SJCRH30 (cell line): ENCODE results near the gene GRIK2. TPM values are rescaled to one million over a fixed set of nuclear protein-coding genes. Genes with fewer than 3 reads are reported as not detected.

Source experiments
- DNase-seq, 2 experiments: peaks; one replicate each; pipeline ENCODE4 v3.0.0-alpha.2; 2015 to 2020
- H3K27ac ChIP-seq: fragments of 250-450 bp; sonication (Bioruptor Pico); 2 replicates; pipeline ENCODE4 v1.5.1; 2020; ENCODE audit warnings: mild to moderate bottlenecking, moderate library complexity
- H3K27me3 ChIP-seq: fragments of 250-450 bp; sonication (Bioruptor Pico); 2 replicates; pipeline ENCODE4 v1.5.1; 2020; ENCODE audit warnings: mild to moderate bottlenecking, moderate library complexity
- H3K36me3 ChIP-seq: fragments of 250-450 bp; sonication (Bioruptor Pico); 2 replicates; pipeline ENCODE4 v1.5.1; 2020; ENCODE audit warnings: mild to moderate bottlenecking, moderate library complexity
- H3K4me1 ChIP-seq: fragments of 250-450 bp; sonication (Bioruptor Pico); 2 replicates; pipeline ENCODE4 v1.5.1; 2020; ENCODE audit warnings: mild to moderate bottlenecking, moderate library complexity
- H3K4me3 ChIP-seq: fragments of 250-450 bp; sonication (Bioruptor Pico); 2 replicates; pipeline ENCODE4 v1.5.1; 2020; ENCODE audit warnings: mild to moderate bottlenecking, moderate library complexity
- H3K9me3 ChIP-seq: fragments of 250-450 bp; sonication (Bioruptor Pico); replicated peaks from 2 replicates; pipeline ENCODE4 v1.5.1; 2020; ENCODE audit warnings: mild to moderate bottlenecking, moderate library complexity
- total RNA-seq: library from RNA; depleted of rRNA; stranded (reverse); fragments of >200 nt; shearing (Covaris generic); gene quantifications from 2 replicates; pipeline ENCODE4 v1.2.3, GENCODE V29; 2014

The GRIK2 gene
- total RNA-seq, 1 experiment from 2014 or later: 0.22 TPM

DNA sequence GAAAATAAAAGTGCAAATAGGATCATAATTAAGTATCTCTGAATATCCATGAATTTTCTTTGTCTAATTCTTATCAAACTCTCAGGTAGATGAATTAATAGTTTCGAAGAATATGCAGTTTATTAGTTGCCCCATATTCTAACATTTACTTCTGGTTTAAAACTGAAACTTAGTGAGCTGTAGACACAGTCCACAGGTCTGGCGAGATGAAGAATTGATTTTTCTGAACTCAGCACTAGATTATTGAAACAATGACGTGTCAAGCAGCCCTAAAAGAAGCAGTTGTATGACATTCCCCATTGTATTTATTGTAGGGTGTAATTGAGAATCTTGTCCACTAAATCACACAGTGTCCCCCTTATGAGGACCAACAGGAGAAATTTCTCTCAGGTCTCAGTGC lies 407.1 kb downstream of the GRIK2 start:
- DNase-seq: no peak
- H3K27me3 ChIP-seq: no peaks in the 10 kb centered on the region
- H3K4me1 ChIP-seq: peaks cover 2% of the 10 kb centered on the region; the same call in 1 of the 2 replicates

DNA sequence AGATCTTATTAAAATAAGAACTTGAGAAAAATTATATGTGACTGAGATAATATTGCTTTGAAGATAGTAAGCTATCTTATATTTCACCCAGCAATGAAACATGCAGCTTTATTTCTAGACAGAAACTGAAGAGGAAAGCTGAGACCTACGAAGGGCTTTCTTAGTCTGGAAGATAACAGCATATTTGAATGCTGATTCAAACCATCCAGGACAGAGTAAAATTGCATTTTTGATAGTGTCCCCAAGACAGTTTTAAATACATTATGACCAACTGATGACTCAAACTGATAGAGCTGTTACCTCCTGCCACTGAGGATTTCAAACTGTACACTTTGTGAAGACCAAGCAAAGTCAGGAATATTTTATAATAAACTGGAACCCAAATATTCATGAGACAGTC lies 409.6 kb downstream of the GRIK2 start:
- H3K9me3 ChIP-seq: no peaks in the 10 kb centered on the region
- DNase-seq: no peak
- peaks cover 8% of the 10 kb centered on the region for H3K4me1 ChIP-seq
- no peak overlapping the region for H3K4me3 ChIP-seq
- no peaks in the 10 kb centered on the region for H3K36me3 ChIP-seq
- H3K27ac ChIP-seq: no peak overlapping the region
- no peaks in the 10 kb centered on the region for H3K27me3 ChIP-seq

More for the DNA sequence above, 407.1 kb downstream of the GRIK2 start:
- Histone ChIP-seq H3K36me3 (no peaks in the 10 kb centered on the region), H3K9me3 (no peaks in the 10 kb centered on the region; the same call in 1 of the 2 replicates), H3K4me3 (no peak overlapping the region), H3K27ac (no peak overlapping the region)

DNA sequence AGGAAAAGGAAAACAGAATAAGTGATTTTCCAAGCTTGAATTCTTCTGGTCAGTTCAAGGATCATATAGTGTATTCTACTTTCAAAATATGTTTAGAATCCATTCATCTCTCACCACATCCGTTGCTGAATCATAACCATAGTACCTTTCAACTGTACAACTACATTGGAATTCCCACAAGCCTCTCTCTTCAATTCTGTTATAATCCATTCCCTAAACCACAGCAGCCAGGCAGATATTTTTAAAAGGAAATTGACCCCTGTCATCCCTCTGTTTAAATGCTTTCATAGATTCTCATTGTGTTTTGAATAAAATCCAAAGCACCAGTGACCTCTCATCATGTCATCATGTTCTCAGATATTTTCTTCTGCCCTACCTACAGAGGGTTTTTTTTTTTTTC lies 412.7 kb downstream of the GRIK2 start:
- peak in 1 of 2 experiments; percentile 44 for DNase-seq

DNA sequence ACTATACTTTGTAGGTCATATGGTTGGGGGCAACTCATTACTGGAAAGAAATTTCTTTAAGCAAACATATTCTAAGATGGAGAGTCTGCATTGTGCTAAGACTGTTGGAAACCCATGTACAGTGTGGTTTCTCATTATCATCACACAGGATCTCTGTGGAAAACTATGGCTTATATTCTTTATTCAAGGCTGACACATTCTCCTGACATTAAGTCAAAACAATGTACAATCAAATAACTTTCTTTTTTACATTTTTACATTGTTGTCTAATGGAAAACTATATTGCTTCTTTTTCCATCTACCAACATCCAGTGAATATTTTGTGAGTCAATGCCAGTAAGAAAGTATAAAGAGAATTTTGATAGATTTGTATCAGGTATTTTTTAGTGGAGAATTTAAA lies 417.6 kb downstream of the GRIK2 start:
- Histone ChIP-seq H3K4me3 (no peak overlapping the region), H3K27me3 (no peaks in the 10 kb centered on the region), H3K27ac (no peak overlapping the region), H3K4me1 (peaks cover under 1% of the 10 kb centered on the region), H3K36me3 (no peaks in the 10 kb centered on the region), H3K9me3 (no peaks in the 10 kb centered on the region)
- no peak for DNase-seq

More for the DNA sequence above, 412.7 kb downstream of the GRIK2 start:
- Histone ChIP-seq H3K27me3 (no peaks in the 10 kb centered on the region), H3K4me1 (peaks cover 8% of the 10 kb centered on the region), H3K4me3 (no peak overlapping the region), H3K9me3 (no peaks in the 10 kb centered on the region), H3K27ac (peak overlapping the region; percentile 30), H3K36me3 (no peaks in the 10 kb centered on the region)

DNA sequence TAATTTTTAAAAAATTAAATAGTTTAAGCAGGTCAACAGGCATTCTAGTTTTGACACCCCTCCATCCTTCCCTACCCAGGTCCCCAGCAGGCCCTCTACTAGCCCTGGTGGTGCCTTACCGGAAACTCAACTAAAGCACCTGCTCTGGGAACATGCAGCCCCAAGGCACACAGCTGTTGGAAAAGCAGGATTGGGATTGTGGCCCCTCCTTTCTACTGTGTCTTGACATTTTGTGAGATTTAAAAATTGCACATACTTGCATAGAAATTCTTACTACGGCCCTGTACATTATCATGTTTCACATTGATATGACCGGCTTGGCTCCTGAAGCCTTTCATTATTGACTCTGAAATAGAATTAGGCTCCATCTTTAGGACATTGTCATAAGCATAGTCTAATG lies 423.2 kb downstream of the GRIK2 start:
- H3K27me3 ChIP-seq: no peaks in the 10 kb centered on the region
- H3K4me1 ChIP-seq: no peaks in the 10 kb centered on the region
- no peak overlapping the region for H3K27ac ChIP-seq
- no peak overlapping the region for H3K4me3 ChIP-seq
- H3K36me3 ChIP-seq: no peaks in the 10 kb centered on the region
- no peaks in the 10 kb centered on the region for H3K9me3 ChIP-seq
- DNase-seq: peak in 1 of 2 experiments; percentile 13

DNA sequence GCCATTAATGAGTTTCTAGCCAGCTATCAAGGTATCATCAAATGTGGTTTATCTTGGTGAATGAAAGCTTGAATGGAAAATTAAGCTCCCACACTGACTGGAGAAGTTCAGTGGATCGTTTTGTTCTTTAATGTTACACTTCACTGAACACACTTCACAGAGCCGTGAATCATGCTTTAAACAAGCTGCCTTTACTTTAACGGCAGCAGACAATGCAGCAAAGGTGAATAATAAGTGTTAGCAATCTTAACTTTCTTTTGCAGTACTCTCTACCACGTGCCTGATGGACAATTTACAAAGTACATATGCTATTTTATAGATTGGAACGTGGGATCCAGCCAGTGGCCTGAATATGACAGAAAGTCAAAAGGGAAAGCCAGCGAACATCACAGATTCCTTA lies 424.5 kb downstream of the GRIK2 start:
- no peaks in the 10 kb centered on the region for H3K9me3 ChIP-seq
- H3K27ac ChIP-seq: no peak overlapping the region
- no peaks in the 10 kb centered on the region for H3K27me3 ChIP-seq
- H3K36me3 ChIP-seq: no peaks in the 10 kb centered on the region
- DNase-seq: no peak
- no peaks in the 10 kb centered on the region for H3K4me1 ChIP-seq
- no peak overlapping the region for H3K4me3 ChIP-seq

DNA sequence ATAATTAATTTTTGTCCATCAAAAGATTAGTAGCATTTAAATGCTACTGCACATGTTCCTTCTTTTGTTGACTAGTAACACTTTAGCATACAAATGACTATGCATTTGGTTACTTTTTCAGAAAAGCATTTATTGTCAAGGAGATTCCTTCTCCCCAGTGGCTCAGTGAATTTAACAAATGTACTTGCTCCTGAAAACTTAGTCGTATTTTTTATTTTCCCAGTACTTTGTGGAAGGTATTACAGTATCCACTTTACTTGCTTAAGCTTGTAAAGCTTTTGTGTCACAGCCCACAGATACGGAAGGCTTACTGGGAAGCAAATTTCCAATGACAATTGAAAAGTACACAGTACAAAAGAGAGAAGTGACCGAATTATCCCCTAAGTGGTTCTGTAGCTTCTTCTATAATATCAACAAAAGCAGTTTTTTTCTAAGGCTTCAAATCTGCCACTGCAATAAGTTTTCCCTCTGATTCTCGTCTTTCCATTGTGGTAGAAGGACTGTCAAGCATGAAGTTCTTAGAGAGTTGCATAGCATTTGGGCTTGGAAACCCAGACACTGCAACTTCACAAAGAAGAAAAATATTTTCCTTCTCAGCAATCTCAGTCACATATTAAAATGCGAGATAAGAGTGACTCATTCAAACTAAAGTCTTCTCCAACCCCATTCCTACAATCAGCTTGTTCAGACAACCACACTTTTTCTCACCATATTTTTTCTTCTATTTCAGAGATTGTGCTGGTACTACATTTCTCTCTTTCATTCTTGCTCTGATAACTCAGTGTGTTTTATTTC lies 431.2 kb downstream of the GRIK2 start:
- Histone ChIP-seq H3K4me3 (no peak overlapping the region), H3K4me1 (no peaks in the 10 kb centered on the region; the same call in 1 of the 2 replicates), H3K36me3 (no peaks in the 10 kb centered on the region), H3K27ac (no peak overlapping the region), H3K9me3 (no peaks in the 10 kb centered on the region; the same call in 1 of the 2 replicates), H3K27me3 (no peaks in the 10 kb centered on the region)
- no peak for DNase-seq

DNA sequence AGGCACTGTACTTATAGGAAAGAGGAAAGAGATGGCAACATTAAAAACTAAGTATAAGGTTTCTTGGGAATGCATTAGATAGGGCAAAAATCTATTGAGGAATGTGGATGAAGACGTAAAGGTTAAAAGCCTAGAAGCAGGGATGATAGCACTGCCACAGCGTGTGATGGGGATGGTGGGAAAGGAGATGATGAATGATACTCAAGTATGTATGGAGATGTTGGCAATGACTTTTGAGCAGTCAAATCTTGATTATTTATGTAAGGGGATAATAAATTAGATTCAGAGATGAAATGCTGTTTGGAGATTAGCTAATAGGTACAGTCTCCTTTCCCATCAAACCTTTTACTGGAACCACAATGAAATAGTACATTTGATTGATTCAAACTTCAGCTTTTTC lies 432.8 kb downstream of the GRIK2 start:
- no peaks in the 10 kb centered on the region; the same call in 1 of the 2 replicates for H3K9me3 ChIP-seq
- H3K27ac ChIP-seq: no peak overlapping the region
- peaks cover 7% of the 10 kb centered on the region; the same call in 1 of the 2 replicates for H3K4me1 ChIP-seq
- H3K4me3 ChIP-seq: no peak overlapping the region
- H3K27me3 ChIP-seq: no peaks in the 10 kb centered on the region
- DNase-seq: no peak
- no peaks in the 10 kb centered on the region for H3K36me3 ChIP-seq

DNA sequence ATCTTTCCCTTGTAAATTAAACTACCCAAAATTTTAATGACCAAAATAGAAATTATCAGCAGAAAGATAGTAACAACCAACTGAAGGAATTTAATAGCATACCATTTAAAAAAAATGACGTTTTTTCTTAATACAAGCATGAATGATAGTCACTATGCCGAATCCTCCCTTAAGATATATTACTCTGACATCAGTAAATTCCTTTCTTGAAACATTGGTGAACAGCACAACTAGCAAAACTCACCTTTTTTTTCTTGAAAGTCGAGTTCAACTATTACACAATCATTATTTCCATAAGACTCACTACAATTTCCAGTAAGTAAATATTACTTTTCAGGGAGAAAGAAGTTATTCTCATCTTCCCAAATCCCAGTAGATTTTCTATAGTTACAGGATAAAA lies 433.2 kb downstream of the GRIK2 start:
- Histone ChIP-seq H3K9me3 (no peaks in the 10 kb centered on the region; the same call in 1 of the 2 replicates), H3K4me1 (peaks cover 10% of the 10 kb centered on the region; the same call in 1 of the 2 replicates), H3K27me3 (no peaks in the 10 kb centered on the region), H3K27ac (no peak overlapping the region), H3K36me3 (no peaks in the 10 kb centered on the region), H3K4me3 (no peak overlapping the region)
- DNase-seq: no peak

DNA sequence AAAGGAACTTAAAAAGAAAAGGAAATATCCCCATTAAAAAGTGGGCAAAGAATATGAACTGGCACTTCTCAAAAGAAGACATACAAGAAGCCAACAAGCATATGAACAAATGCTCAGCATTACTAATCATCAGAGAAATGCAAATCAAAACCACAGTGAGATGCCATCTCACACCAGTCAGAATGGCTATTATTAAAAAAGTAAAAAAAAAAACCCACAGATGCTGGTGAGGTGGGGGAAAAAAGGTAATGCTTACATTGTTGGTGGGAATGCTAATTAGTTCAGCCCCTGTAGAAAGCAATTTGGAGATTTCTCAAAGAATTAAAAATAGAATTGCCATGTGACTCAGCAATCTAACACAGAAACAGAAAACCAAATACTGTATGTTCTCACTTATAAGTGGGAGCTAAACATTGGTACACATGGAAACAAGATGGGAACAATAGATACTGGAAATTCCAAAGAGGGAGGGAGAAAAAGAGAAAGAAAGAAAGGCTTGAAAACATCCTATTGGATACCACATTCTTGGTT lies 437.1 kb downstream of the GRIK2 start:
- no peaks in the 10 kb centered on the region; the same call in 1 of the 2 replicates for H3K9me3 ChIP-seq
- peaks cover 10% of the 10 kb centered on the region; the same call in 1 of the 2 replicates for H3K4me1 ChIP-seq
- peak in 1 of 2 experiments; percentile 8 for DNase-seq
- H3K27me3 ChIP-seq: no peaks in the 10 kb centered on the region
- no peaks in the 10 kb centered on the region for H3K36me3 ChIP-seq
- peak overlapping the region; percentile 52 for H3K27ac ChIP-seq
- no peak overlapping the region for H3K4me3 ChIP-seq

DNA sequence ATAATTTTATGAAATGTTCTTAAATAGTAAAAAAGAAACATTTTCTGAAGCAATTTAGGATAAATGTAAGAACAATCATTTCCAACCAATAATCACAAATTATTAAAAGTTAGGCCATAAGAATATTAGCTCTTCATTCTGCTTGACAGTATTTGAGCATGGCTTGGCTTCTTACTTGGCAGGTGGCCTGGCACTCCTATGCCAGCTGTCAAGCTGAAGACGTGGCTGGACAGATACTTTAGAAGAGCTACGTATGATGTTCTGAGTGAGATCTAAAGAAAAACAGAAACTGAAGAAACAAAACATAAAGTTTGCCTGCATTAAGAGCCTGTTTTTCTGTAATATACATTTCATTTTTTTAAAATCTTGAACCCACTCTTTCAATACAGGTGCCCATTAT lies 438.9 kb downstream of the GRIK2 start:
- no peaks in the 10 kb centered on the region; the same call in 1 of the 2 replicates for H3K9me3 ChIP-seq
- peak in 1 of 2 experiments; percentile 9 for DNase-seq
- no peaks in the 10 kb centered on the region for H3K36me3 ChIP-seq
- H3K4me1 ChIP-seq: peaks cover 10% of the 10 kb centered on the region; the same call in 1 of the 2 replicates
- H3K27ac ChIP-seq: no peak overlapping the region
- no peaks in the 10 kb centered on the region for H3K27me3 ChIP-seq
- H3K4me3 ChIP-seq: no peak overlapping the region

DNA sequence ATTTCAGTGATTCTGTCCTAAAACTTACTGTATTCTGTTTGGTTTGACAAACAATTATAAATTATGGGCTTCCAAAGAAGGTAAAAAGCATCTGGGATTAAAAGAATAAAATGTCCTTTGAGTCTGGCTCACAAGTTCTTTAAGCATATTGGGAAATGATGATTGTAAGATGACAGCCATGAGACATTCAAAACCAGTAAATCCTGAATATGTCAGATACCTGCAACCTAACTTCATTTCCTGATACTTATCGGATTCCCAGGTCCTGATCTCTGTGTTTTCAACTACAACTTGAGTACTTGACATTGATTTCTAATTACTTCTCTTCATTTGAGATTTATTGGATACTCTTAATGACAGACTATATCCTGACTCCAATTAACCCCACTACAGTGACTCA lies 446.6 kb downstream of the GRIK2 start:
- Histone ChIP-seq H3K4me3 (no peak overlapping the region), H3K27ac (no peak overlapping the region), H3K27me3 (no peaks in the 10 kb centered on the region), H3K9me3 (no peaks in the 10 kb centered on the region), H3K36me3 (no peaks in the 10 kb centered on the region), H3K4me1 (no peaks in the 10 kb centered on the region)
- no peak for DNase-seq

DNA sequence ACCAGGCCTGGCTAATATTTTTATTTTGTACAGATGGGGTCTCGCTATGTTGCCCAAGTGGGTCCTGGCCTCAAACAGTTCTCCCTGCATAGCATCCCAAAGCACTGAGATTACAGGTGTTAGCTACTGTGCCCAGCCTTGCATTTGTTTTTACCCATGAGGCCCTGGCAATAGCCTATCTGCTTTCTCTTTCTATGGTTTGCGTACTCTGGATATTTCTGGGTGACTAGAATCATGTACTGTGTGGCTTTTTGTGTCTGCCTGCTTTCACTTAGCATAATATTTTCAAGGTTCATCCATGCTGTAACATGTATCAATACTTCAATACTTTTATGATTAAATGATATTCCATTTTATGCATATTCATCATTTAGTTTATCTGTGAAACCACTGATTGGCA lies 451.7 kb downstream of the GRIK2 start:
- H3K36me3 ChIP-seq: no peaks in the 10 kb centered on the region
- H3K27ac ChIP-seq: no peak overlapping the region
- H3K9me3 ChIP-seq: no peaks in the 10 kb centered on the region
- H3K27me3 ChIP-seq: no peaks in the 10 kb centered on the region
- no peaks in the 10 kb centered on the region for H3K4me1 ChIP-seq
- DNase-seq: no peak
- no peak overlapping the region for H3K4me3 ChIP-seq

DNA sequence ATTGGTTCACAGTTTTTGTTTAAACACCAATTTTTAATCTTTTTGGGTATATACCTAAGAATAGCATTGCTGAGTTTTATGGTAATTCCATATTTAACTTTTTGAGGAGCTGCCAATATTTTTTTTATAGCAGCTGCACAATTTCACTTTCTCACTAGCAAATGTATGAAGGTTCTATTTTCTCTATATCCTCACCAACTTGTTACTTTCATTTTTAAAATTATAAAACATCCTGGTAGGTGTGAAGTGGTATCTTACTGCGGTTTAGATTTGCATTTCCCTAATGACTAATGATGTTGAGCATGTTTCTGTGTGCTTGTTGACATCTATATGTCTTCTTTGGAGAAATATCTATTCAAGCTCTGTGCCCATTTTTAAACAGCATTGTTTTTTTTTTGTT lies 452.1 kb downstream of the GRIK2 start:
- no peaks in the 10 kb centered on the region for H3K27me3 ChIP-seq

DNA sequence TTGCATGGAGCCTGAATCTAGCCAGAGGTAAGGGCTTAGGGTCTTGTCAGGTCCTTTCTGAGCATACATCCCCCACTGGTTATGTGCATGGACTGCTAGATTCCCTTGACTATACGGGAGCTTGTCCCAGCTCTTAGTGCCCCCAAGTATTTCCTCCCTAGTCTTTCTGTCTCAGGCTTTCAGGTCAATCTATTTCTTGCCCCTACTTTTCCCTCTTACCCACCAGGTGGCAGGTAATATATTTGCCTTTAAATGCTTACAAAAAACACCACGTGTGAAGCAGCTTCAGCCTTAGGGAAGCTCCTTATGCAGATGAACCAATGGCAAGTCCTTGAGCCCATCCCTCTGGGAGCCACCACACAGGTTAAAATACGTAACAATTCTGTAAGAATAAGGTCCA lies 454.2 kb downstream of the GRIK2 start:
- no peaks in the 10 kb centered on the region for H3K36me3 ChIP-seq
- no peak for DNase-seq
- H3K9me3 ChIP-seq: no peaks in the 10 kb centered on the region
- H3K27me3 ChIP-seq: no peaks in the 10 kb centered on the region
- no peaks in the 10 kb centered on the region for H3K4me1 ChIP-seq
- no peak overlapping the region for H3K27ac ChIP-seq
- H3K4me3 ChIP-seq: no peak overlapping the region

More for the DNA sequence above, 452.1 kb downstream of the GRIK2 start:
- Histone ChIP-seq H3K27ac (no peak overlapping the region), H3K36me3 (no peaks in the 10 kb centered on the region), H3K4me3 (no peak overlapping the region), H3K4me1 (no peaks in the 10 kb centered on the region), H3K9me3 (no peaks in the 10 kb centered on the region)
- DNase-seq: no peak
